GM19397 (cell line): ENCODE measurements around the gene SBNO2.

ENCODE experiments used
- ATAC-seq: cut with Tn5 transposase; IDR thresholded peaks from one replicate; pipeline ENCODE4 v1.9.1; 2021; ENCODE audit warnings: mild to moderate bottlenecking, moderate library complexity; ENCODE audit not compliant: unreplicated experiment

SBNO2 gene

DNA sequence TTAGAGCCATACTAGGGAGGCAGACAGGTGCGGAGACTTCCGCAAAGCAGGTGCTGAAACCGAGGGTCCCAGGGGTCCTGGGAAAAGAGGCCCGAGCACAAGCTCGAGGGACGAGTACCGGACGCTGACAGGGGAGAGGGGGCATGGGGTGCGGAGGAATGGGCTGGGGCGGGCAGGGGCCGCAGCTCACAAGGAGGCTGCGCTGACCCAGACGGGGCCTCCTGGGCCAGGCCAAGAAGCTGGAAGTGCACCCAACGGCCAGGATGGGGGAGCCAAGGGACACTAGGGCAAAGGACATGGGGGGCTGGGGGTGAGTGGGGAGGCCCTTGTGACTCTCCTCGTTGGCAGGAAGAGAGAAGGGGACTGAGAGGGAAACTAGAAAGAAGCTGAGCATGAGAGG lies 80.7 kb downstream of the SBNO2 start:
- ATAC-seq = no peak

DNA sequence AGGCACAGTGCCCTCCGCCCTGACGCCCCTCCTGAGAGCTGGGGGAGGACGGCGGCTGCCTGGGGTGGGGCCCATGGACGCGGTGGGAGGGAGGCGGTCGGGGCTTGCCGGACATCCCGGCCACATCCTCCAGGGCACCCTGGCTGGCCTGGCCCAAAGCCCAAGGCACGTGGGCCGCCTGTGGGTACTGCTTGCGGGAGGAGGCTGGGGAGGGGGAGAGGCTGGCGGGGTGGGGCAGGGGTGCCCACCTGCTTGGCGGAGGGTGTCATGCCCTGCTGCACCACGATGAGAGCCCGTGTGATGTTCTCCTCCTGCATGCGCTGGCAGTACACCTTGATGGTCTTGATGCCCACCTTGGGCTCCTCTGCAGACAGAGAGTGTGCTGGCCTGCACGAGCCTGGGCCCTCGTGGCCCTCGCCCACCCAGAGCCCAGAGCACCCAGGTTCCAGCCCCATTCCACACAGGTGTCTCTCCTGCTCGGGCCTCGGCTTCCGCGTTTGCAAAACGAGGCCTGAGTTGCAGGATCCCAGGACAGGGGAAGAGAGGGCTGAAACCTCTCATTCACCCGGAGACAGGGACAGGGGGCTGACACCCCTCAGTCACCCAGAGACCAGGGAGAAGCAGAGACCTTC lies 82.4 kb downstream of the SBNO2 start:
- ATAC-seq = no peak

DNA sequence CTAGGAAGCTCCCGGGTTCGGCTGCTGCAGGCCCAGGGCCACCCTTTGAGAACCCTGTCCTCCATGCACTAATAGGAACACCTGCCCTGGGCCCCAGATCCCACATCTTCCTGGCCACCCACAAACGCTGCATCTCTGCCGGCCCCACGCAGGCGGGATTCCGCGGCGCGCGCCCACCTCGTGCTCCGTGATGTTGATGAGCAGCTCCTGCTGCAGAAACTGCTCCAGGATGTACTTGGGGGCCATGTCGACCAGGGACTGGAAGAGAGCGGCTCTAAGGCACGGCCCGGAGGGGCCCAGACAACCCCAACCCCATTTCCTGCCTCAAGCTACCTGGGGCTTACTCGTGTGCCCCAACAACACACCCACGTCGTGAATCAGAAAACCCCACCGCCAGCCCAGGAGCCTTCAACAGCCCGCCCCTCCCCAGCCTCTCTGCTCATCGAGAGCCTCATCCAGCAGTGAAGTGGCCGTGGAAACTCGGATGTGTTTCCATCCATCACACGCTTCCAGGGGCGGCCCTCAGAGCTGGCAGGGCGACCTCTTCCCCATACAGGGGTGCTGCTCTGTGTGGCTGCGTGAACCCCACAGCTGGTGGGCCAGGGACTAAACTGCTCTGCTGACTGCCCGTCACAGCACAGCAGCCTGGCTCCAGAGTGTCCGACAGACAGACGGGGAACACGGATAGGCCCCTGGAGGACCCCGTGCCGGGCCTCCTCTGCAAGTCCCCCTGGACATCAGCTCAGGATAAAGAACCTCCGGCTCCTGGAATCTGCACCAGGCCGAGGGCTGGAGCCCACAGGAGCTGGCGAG lies 83.1 kb downstream of the SBNO2 start:
- no peak for ATAC-seq

DNA sequence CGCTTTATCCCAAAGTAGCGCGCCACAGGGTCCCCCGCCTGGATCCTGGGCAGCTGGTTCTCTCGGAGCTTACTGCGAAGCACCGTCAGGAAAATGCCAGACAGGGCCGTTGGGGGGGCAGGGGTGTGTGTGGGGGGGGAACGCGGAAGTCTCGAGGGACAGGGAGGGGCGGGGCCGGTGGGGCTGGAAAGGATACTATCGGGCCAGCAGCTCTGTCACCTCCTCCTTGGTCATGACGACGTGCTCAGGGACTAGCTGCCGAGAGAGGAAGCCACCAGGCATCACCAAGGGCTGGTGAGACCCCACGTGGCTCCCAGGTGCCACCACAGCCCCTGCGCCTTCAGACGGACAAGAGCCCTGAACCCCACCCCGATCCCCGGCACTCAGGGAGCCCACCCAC lies 84.2 kb downstream of the SBNO2 start:
- no peak for ATAC-seq

DNA sequence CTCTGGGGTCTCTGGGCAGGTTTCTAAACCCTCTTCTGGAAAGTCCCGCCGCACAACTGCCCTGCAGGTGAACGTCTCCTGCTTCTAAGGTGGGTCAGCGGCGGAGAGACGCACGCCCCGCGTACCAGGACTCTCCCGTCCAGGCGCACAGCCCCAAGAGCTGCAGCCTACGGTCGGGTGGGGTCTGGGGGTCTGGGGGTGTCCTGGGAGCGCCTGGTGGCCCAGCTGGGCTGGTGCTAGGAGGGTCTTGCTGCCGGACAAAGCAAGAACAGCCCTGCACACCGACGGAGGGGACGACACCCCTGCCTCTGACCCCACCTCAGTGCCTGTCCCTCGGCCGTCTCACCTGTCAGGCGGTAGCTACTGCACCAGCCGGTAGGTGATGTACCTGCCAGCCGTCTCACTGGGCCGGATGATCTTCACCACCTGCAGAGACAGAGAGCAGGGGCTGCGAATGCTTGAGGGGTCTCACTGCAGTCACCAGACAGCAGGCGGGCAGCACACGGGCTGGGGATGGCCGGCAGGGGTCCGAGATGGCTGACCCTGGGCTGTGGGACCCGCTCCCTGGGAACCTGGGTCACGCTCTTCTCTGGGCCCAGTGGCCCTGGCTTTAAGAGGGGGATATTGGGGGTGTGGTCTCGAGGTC lies 84.8 kb downstream of the SBNO2 start:
- ATAC-seq = no peak

DNA sequence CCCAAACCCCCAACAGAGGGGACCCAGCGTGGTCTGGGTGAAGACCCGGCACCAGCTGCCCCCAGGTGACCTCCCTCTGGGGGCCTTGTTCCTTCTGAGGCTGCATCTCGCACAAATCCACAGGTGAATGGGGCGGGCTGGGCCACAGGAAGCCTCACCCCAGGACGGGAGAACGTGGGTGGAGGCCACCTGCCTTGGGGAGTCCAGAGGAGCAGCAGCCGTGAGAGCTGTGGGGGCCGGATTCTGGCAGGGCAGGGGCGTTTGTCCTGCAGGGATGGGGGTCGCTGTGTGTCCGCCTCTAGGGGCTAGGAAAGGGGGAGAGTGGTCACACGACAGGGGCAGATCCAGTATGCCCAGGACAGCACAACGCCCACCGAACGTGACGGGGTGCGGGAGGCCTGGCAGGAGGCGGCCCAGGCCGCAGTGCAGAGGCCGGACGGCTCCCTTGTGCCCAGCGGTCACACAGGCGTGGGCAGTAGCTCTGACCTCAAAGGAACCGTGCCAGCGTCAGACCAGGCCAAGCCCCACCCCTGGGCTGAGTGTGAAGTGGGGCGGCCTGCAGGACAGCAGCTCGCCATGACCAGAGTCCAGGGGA lies 85.6 kb downstream of the SBNO2 start:
- no peak for ATAC-seq

DNA sequence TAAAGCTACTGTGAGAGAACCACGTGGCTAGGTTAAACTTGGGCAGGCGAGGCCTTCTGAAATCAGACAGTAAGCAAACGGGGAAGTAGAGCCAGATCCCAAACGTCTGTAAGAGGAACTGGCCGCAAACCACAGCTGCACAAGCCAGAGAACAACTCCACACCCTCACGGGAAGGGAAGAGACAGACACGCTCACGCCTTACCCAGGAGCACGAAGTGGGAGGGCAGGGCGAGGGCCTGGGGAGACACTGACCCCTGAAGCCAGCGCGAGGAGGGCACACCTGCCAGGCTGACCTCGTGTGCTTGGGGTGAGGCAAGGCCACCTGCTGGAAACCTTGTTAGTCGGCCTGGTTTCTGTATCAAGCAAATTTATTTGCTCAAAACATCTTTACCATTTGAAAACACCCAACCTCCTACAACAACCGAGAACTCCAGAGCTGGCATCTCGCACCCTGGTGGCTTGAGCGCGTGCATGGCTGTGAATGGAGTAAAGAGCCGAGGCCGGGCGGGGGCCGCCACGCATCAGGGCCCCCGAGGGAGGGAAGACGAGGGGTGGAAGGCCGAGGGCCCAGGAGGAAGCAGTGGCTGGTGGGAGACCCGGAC lies 86.2 kb downstream of the SBNO2 start:
- ATAC-seq = no peak

DNA sequence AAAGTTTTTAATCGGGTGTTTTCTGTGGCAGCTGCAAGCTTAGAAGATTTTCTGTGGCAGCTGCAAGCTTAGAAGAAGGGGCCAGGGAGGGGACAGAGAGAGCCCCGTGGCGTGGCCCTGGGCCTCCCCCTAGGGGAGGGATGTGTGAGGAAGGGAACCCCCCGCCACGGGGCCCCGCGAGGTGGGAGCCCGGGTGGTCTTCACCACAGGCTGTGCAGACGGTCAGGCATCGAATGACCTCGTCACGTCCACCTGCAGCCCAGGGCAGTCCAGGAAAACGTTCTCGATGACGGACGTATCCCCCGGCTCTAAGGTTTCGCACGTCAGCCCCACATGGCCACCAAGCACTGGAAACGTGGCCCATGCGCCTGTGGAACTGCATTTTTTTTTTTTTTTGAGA lies 87.5 kb downstream of the SBNO2 start:
- ATAC-seq = no peak

DNA sequence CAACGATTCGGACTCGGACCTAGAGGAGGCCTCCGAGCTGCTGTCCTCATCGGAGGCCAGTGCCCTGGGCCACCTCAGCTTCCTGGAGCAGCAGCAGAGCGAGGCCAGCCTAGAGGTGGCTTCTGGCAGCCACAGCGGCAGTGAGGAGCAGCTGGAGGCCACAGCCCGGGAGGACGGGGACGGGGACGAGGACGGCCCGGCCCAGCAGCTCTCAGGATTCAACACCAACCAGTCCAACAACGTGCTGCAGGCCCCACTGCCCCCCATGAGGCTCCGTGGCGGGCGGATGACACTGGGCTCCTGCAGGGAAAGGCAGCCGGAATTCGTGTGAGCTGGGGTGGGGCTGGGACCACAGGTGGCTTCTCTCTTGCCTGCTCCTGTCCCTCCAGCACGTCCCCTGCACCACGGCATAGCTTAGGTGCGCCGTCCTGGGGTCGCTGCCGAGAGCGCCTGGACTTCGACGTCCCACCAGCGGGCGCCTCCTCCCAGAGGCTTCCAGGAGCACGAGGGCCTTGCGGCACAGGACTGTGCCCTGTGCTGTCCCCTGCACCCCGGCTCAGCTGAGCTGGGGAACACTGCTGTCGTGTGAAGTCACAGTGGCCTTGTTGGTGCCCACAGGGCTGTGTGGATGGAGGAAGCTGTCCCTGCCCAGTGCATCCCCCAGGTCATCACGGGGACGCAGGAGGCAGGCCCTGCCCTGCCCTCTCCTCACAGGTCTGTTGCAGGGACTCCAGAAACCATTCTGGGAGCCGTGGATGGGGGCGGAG lies 88.2 kb downstream of the SBNO2 start:
- no peak for ATAC-seq

DNA sequence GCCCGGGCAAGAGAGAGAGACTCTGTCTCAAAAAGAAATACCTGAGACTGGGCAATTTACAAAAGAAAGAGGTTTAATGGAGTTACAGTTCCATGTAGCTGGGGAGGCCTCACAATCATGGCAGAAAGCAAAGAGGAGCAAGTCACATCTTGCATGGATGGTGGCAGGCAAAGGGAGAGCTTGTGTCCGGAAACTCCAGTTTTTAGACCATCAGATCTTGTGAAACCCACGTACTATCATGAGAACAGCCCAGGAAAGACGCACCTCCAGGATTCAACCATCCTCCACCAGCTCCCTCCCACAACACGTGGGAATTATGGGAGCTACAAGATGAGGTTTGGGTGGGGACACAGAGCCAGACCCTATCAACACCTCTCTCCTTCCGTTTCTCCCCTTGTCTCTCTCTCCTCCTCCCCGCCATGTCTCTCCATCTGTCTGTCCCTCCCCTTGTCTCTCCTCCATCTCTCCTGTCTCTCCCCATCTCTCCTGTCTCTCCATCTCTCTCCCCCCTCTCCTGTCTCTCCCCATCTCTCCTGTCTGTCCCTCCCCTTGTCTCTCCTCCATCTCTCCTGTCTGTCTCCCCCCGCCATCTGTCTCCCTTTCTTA lies 88.9 kb downstream of the SBNO2 start:
- ATAC-seq = no peak

DNA sequence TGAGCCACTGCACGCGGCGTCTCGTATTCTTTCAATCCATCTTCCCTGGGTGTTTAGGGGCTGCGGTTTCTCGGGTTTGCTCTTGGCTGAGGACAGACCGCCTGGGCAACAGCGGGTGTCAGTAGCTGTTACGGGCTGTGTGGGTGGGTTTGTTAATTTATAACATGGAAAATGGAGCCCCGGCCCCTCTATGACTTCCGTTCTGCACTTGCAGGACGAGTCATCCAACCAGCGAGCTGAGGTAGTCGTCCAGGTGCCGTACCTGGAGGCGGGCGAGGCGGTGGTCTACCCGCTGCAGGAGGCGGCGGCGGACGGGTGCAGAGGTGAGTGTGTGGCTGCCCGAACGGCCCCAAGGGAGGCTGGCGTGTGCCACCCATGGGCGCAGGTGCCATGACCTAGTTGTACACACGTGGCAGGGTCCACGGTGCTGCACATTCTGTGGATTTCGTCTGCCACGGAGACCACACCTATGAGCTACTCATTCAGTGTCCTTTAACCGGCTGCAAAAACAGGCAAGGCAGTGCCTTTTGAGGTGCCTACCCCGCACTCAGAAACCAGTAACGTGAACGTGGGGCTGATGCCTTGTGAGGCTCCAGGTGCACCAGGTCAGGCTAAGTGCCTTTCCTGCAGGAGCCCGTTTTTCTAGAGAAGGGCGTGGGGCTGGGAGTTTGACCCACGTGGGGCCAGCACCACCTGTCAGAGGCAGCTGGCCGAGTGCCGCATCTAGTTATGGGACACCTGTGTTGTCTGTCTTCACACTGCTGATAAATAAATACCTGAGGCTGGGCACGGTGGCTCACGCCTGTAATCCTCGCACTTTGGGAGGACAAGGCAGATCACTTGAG lies 89.8 kb downstream of the SBNO2 start:
- ATAC-seq = no peak

DNA sequence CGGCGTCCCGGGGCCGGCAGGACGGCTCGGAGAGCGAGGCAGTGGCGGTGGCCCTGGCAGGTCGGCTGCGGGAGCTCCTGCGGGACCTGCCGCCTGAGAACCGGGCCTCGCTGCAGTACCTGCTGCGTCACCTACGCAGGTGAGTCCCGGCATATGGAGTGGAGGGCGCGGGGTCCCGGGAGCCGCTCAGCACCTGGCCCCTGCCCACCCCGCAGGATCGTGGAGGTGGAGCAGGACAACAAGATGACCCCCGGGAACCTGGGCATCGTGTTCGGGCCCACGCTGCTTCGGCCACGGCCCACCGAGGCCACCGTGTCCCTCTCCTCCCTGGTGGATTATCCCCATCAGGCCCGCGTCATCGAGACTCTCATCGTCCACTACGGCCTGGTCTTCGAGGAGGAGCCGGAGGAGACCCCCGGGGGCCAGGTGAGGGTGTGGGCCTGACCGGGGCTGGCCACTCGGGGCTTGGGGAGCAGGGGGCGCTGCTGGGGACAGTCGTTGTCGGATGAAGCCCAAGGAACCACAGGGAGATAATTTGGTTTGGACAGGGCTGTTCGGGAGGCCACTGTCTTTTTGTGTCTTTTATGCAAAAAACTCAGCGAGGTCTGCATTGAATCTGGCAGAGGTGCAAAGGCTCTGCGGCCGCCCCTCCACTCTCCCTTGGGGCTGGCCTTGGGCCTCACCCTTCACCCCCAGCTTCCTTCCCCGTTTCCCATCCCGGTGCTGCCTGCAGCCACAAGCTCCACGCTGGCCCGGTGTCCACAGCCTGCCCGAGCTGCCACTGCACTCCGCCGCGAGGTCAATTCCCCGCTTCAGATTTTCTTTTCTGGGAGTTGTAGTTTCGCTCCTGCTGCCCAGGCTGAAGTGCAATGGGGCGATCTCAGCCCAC lies 90.9 kb downstream of the SBNO2 start:
- no peak for ATAC-seq

DNA sequence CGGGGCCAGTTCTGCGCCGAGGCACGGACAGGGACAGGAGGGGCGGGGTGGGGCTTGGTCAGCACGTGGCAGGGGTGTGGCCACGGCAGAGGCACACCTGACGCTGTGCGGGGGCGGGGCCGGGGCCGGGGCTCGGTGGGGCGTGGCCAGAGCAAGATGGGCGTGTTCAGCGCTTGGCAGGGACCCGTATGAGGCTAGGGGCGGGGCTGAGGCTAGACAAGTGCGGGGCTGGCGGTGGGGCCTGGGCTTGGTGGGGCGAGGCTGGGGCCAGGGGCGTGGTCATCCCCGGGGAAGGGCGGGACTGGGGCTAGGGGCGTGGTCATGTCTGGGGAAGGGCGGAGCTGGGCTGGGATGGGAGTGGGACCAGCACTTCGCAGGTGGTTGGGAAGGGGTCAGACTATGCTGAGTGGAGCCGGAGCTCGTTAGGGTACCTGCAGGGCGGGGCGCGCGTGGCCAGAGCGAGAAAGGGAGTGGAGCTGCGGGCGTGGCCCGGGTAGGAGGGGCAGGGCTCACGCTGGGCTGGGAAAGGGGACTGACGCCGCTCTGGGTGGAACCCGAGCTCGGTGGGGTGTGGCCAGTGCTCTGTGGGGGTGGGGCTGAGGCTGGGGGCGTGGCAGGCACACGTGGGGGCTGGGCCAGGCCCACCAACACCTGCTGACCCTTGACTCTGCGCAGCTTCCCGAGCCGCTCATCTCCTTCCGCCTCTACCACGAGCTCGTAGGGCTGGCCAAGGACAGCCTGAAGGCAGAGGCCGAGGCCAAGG lies 91.7 kb downstream of the SBNO2 start:
- no peak for ATAC-seq

DNA sequence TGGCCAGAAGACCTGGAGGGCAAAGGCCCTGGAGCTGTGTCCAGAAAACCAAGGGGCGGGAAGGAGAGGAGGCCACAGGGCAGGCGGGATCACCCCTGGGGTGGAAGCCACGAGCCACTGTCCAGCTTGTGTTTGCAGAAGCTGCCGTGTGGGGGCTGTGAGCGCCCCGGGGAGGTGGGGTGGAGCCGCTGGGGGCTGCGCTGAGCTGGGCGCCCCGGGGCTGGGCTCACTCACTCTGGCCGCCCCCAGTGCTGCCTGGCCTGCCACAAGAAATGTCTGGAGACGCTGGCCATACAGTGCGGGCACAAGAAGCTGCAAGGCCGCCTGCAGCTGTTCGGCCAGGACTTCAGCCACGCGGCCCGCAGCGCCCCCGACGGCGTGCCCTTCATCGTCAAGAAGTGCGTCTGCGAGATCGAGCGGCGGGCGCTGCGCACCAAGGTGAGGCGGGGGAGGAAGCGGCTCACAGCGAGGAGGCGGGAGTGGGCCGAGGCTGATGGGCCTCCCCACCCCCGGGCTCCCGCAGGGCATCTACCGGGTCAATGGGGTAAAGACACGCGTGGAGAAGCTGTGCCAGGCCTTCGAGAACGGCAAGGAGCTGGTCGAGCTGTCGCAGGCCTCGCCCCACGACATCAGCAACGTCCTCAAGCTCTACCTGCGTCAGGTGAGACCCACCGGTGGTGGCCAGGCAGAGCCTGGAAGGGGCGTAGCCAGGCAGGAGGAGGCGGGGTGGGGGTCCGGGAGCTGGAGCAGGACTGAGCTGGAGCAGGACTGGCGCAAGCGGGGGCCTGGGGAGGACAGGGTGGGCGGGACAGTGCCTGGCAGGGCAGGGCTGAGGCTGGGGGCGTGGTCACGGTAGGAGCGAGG lies 92.5 kb downstream of the SBNO2 start:
- ATAC-seq = no peak

DNA sequence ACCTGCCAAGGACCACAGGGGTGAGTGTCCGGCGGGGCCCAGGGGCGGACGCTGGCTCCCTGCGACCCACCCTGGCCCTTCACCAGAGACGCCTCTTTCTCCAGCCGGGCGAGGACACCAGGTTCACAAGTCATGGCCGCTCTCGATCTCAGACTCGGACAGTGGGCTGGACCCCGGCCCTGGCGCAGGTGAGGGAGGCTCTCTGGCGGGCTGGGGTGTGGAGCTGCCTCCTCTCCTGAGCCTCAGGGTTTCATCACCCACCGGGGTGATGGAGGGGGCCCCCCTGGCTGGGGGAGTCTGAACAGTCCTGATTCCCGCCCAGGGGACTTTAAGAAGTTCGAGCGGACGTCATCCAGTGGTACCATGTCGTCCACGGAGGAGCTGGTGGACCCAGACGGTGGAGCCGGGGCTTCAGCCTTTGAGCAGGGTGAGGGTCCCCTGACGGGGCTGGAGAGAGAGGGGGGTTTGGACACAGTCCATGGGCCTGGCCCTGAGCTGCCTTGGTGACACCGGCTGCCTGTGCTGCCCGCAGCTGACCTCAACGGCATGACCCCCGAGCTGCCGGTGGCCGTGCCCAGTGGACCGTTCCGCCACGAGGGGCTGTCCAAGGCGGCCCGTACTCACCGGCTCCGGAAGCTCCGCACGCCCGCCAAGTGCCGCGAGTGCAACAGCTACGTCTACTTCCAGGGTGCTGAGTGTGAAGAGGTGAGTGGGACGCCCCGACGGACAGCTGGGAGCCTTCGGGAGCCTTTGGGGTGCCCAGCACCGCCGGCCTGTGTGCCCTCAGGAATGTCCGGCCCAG lies 93.5 kb downstream of the SBNO2 start:
- no peak for ATAC-seq

DNA sequence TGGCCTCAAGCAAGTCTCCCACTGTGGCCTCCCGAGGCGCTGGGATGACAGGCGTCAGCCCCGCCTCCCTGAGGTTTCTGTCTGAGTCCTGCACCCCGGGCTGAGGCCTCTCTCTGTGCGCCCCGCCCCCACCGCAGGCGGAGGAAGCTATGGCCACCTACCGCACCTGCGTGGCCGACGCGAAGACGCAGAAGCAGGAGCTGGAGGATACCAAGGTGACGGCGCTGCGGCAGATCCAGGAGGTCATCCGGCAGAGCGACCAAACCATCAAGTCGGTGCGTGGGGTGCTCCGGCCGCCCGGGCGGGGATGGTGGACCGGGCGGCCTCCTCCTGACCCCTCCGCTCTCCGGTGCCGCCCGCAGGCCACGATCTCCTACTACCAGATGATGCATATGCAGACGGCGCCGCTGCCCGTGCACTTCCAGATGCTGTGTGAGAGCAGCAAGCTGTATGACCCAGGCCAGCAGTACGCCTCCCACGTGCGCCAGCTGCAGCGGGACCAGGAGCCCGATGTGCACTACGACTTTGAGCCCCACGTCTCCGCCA lies 94.4 kb downstream of the SBNO2 start:
- no peak for ATAC-seq
